AG09309 (cell line): ENCODE results near the gene C10orf90.

Source experiments
- DNase-seq: peaks from one replicate; pipeline ENCODE4 v3.0.0-alpha.2; 2010; ENCODE audit warnings: low read depth
- H3K4me3 ChIP-seq: 2 replicates; pipeline ENCODE4 v1.5.1; 2011; ENCODE audit warnings: mild to moderate bottlenecking, low read depth, low read length, moderate library complexity; ENCODE audit not compliant: control insufficient read depth
- CTCF ChIP-seq: IDR thresholded peaks from 2 replicates; pipeline ENCODE4 v1.5.1; 2011; ENCODE audit warnings: mild to moderate bottlenecking, low read depth, low read length, inconsistent platforms; ENCODE audit not compliant: insufficient read depth, control insufficient read depth; ENCODE audit errors: missing control alignments

Gene C10orf90

GRCh38 chr10:126687121-126687606 is 16.7 kb upstream of the C10orf90 start:
- no peak for TF ChIP-seq CTCF
- no peak overlapping the region for H3K4me3 ChIP-seq
- no peak for DNase-seq

GRCh38 chr10:126686719-126687118 is 16.2 kb upstream of the C10orf90 start:
- TF ChIP-seq CTCF: no peak
- H3K4me3 ChIP-seq: no peak overlapping the region
- no peak for DNase-seq

GRCh38 chr10:126686268-126686667 is 15.8 kb upstream of the C10orf90 start:
- no peak for DNase-seq
- H3K4me3 ChIP-seq: no peak overlapping the region
- TF ChIP-seq CTCF: no peak

DNA sequence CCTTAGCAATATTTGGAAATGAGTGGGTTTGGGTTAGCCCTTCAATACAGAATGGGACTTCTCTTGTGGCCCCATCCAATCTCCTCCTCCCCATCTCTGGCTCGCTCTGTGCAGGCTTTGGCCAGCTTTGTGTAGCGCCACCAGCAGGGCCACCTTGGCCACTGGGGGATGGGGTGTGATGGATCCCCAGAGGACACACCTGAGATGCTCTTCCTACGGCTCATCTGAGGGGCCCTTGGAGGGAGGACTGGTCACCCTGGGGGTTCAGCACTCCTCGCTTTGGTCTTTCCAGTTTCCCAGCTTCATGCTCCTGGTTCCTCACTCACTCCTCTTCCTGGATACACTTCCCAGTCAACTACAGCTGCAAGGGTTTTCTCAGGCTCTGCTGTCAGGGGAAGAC is 15.3 kb upstream of the C10orf90 start:
- DNase-seq: no peak
- no peak overlapping the region for H3K4me3 ChIP-seq
- TF ChIP-seq CTCF: no peak

GRCh38 chr10:126684171-126684745 is 13.8 kb upstream of the C10orf90 start:
- no peak for DNase-seq
- TF ChIP-seq CTCF: no peak
- no peak overlapping the region for H3K4me3 ChIP-seq

DNA sequence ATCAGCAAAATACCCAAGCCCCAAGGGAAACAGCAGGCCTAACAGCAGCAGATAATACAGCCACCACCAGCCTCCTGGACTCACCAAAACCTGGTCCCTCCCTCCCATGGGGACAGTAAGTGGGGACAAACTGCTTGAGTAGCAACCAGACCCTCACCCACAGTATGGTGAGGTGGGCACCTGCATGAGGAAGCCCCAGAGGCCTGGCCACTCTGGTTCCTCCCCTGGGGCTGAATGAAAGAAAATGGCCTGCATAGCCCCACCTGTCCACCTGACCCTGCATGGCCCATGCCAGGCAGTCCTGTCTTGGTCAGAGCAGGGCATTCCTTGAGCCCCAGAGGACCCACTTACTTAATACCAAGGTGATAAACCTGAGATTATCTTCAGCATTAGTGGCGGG is 13.0 kb upstream of the C10orf90 start:
- TF ChIP-seq CTCF: no peak
- no peak for DNase-seq
- no peak overlapping the region for H3K4me3 ChIP-seq
